Astrocyte of the spinal cord (primary cell): Measurements from ENCODE around the gene GLP2R.

ENCODE experiments used
- DNase-seq: peaks from one replicate; pipeline ENCODE4 v3.0.0; 2011; ENCODE audit warnings: low read depth, low spot score
- H3K4me3 ChIP-seq: 2 replicates; pipeline ENCODE4 v1.5.1; 2011; ENCODE audit warnings: low read depth, mild to moderate bottlenecking, low read length, moderate library complexity
- in situ Hi-C: cut with HindIII; loops from 2 replicates; pipeline ENCODE4 v1.10.0; 2017; ENCODE audit warnings: low sequenced_read_pairs
- TF ChIP-seq, protein P1 (sequence below): IDR thresholded peaks from 2 replicates; pipeline ENCODE4 v1.5.1; 2012; ENCODE audit warnings: low read depth, mild to moderate bottlenecking, low read length, inconsistent platforms

The GLP2R gene

DNA sequence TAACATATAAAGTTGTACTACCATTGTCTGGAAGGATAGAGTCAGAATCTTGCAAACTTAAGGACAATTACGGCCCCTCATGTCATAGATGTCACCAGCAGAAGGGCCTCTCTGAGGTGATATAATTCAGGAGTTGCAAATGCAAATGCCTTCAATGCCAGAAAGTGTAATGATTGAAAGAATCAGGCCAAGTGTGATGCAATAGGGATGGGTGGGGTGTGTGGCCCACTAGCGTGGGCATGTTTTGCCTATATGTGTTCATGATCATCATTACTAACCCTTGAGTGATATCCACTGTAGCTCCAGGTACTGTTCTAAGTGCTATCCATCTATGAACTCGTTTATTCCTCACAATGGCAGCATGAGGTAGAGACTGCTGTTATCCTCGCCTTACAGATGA lies 35.4 kb upstream of the GLP2R start:
- DNase-seq: no peak

DNA sequence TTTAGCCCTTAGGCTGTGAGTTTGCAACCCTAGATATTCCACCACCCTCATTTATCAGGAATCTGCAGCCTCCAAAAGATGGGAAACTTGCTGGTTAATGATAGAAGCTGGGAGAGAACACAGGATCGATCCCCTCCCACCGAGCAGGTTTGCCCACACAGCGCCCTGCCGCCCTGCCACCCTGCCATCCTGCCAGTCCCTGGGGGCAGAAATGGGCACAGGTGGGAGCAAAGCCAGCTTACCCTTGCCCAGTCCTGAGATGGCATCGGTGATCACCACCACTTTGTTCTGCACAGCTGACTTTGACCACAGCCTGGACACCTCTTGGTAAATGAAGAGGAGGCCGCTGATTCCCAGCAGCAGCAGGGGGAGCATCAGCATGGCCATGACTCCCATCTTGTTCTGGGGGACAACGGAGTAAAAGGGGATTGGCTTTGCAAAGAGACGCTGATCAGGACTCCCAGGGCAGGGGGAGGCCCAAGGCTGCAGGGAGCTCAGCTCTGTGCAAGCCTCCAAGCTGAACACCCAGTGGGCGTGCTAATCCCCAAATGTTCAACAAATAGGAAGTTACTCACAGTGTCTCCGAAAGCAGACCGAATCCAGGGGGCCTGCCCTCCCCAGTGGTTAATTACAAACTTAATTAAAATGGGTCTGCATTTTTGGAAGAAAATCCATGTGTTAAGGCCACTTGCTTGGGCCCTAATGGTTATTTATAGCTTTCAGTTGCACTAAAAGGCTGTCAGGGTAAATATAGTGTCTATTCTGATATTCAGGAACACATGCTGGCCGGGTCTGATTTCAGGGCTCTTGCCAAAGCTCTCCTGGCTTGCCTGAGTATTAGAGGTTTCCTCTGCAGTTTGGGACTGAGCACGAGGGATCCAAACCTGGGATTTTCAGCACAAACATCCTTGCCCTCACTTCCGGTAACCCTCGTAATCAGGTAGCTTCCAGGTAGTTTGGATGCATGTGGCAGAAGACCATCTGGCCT lies 34.5 kb upstream of the GLP2R start, which contains the start of gene DHRS7C:
TSS of gene DHRS7C (minus strand) at position 704 of the 988 bp plus-strand sequence. CDS start at position 396, 308 bp downstream.
- no peak within 1 kb of the TSS for H3K4me3 ChIP-seq
- in situ Hi-C loops: no loop called here
- TF ChIP-seq, protein P1, sequence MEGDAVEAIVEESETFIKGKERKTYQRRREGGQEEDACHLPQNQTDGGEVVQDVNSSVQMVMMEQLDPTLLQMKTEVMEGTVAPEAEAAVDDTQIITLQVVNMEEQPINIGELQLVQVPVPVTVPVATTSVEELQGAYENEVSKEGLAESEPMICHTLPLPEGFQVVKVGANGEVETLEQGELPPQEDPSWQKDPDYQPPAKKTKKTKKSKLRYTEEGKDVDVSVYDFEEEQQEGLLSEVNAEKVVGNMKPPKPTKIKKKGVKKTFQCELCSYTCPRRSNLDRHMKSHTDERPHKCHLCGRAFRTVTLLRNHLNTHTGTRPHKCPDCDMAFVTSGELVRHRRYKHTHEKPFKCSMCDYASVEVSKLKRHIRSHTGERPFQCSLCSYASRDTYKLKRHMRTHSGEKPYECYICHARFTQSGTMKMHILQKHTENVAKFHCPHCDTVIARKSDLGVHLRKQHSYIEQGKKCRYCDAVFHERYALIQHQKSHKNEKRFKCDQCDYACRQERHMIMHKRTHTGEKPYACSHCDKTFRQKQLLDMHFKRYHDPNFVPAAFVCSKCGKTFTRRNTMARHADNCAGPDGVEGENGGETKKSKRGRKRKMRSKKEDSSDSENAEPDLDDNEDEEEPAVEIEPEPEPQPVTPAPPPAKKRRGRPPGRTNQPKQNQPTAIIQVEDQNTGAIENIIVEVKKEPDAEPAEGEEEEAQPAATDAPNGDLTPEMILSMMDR: no peak
- DNase-seq: no peak

More for the DNA sequence above, 35.4 kb upstream of the GLP2R start:
- TF ChIP-seq, protein P1: no peak
- no peak overlapping the region for H3K4me3 ChIP-seq
- in situ Hi-C loops: no loop called here

DNA sequence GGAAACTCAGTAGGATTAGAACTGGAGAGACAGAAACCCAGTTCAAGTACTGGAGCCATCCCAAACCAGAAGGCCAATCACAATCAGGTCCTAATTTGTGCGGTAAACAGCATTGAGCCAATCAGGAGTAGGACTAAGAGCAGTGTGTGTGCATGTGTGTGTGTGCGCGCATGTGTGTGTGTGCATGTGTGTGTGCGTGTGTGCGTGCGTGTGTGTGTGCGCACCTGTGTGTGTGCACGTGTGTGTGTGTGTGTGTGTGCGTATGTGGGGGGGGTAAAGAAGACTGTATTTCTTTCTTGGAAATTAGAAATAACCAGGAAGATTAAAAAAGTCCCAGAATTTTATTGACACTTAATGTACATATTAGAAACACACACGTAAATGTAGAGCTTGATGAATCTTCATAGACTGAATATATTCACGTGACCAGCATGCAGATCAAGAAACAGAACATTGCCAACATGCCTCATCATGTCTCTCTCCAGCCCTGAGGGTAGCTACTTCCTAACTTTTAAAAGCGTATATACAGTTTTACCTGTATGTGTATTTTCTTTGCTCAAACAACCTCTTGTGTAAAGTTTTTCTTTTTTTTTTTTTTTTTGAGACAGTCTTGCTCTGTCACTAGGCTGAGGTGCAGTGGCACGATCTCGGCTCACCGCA lies 33.4 kb upstream of the GLP2R start:
- TF ChIP-seq, protein P1: no peak
- in situ Hi-C loops: no loop called here
- DNase-seq: no peak
- no peak overlapping the region for H3K4me3 ChIP-seq

DNA sequence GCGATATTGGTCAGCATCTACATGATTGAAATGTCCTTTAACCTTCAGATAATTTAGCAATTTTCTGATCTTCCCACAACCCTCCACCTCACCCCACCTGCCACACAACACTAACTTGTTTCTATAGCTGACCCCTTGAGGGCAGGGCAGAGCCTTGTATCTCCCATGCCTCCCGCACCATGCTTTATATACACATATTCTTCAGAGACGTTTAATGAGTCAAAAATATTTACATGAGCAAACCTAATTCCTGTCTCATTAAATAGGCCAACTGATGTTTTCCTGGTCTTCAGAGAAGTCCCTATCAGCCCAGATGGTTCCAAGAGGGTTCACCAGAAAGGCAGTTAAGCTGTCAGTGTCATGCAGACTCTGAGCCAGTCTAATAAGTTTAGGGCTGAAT lies 27.7 kb upstream of the GLP2R start:
- H3K4me3 ChIP-seq: no peak overlapping the region
- no peak for DNase-seq
- in situ Hi-C loops: no loop called here
- TF ChIP-seq, protein P1: no peak

DNA sequence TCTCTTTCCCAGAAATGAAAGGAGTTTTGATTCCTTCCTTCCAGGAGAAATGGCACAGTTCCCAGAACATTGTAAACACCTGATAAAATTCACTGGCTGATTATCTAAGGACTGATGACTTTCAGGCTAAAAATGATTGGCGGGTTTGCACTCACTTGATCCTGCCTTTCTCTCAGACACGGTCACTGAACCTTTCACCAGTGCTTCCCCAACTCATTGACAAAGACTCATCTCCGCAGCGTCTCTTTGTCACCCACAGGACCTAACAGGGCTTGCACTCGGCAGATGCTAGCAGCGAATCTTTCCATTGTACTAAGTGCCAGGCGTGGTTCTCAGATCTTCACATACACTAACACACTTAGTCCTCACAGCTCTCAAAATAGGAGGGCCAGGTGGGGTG lies 27.0 kb upstream of the GLP2R start:
- in situ Hi-C loops: no loop called here
- TF ChIP-seq, protein P1: no peak
- H3K4me3 ChIP-seq: no peak overlapping the region
- no peak for DNase-seq

DNA sequence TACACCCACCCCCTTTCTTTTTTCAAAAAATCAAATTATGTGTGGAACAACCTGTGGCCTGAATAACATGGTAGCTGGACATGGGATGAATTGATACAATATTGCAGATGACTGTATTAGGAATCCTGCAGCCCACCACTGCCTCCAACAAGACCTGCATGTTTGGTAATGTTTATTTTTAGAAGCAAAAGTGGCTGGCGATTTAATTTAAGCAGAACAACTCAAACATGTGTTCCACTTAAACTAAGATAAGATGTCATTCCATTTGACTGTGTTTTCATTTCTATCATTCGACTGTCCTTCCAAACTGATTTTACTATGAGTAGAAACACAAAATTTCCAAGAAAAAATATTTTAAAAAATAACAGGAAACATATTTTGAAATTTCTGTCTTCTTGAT lies 24.2 kb upstream of the GLP2R start:
- TF ChIP-seq, protein P1: no peak
- no peak overlapping the region for H3K4me3 ChIP-seq
- DNase-seq: no peak
- in situ Hi-C loops: no loop called here
